Testis (tissue), 2 donors: ENCODE measurements around the gene SIN3A.

ENCODE experiments used
- POLR2A ChIP-seq: fragments of 450-650 bp; IDR thresholded peaks from one replicate; pipeline ENCODE4 v1.6.1; 2017; ENCODE audit warnings: antibody characterized with exemption, mild to moderate bottlenecking, moderate library complexity
- TF ChIP-seq, protein P1 (sequence below), 3 experiments: fragments of 450-650 bp in 2 of 3; fragments of 200-600 bp in 1 of 3; sonication (generic) in 1 of 3; IDR thresholded peaks; one replicate each; pipeline ENCODE4 v1.5.1; 2016 to 2019; ENCODE audit warnings: antibody characterized with exemption in 3 of 3, mild to moderate bottlenecking in 2 of 3, moderate library complexity in 1 of 3

DNA sequence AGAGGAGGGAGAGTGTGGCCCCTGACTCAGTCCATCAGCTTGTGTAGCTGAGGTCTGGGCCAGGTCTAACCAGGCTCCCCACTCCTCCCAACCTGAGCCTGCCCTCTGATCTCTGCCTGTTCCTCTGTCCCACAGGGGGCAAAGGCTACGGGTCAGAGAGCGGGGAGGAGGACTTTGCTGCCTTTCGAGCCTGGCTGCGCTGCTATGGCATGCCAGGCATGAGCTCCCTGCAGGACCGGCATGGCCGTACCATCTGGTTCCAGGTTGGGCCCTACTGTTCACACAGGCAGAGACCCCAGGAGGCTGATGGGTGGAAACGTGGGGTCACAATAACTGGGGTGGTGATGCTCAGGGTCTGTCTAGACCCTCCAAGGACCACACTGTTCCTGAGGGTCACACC is 97.9 kb downstream of the SIN3A start:
- TF ChIP-seq, protein P1, sequence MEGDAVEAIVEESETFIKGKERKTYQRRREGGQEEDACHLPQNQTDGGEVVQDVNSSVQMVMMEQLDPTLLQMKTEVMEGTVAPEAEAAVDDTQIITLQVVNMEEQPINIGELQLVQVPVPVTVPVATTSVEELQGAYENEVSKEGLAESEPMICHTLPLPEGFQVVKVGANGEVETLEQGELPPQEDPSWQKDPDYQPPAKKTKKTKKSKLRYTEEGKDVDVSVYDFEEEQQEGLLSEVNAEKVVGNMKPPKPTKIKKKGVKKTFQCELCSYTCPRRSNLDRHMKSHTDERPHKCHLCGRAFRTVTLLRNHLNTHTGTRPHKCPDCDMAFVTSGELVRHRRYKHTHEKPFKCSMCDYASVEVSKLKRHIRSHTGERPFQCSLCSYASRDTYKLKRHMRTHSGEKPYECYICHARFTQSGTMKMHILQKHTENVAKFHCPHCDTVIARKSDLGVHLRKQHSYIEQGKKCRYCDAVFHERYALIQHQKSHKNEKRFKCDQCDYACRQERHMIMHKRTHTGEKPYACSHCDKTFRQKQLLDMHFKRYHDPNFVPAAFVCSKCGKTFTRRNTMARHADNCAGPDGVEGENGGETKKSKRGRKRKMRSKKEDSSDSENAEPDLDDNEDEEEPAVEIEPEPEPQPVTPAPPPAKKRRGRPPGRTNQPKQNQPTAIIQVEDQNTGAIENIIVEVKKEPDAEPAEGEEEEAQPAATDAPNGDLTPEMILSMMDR (IDR thresholded peaks at IDR 0.05), result no peak
- TF ChIP-seq POLR2A, result no peak
